Measurements from ENCODE around the gene CCDC27.
"Not testable (repeated sequence)": the region's sequence is repeated elsewhere in the genome, so short reads cannot be mapped to it uniquely, and the experiment has no call there.

The CCDC27 gene

DNA sequence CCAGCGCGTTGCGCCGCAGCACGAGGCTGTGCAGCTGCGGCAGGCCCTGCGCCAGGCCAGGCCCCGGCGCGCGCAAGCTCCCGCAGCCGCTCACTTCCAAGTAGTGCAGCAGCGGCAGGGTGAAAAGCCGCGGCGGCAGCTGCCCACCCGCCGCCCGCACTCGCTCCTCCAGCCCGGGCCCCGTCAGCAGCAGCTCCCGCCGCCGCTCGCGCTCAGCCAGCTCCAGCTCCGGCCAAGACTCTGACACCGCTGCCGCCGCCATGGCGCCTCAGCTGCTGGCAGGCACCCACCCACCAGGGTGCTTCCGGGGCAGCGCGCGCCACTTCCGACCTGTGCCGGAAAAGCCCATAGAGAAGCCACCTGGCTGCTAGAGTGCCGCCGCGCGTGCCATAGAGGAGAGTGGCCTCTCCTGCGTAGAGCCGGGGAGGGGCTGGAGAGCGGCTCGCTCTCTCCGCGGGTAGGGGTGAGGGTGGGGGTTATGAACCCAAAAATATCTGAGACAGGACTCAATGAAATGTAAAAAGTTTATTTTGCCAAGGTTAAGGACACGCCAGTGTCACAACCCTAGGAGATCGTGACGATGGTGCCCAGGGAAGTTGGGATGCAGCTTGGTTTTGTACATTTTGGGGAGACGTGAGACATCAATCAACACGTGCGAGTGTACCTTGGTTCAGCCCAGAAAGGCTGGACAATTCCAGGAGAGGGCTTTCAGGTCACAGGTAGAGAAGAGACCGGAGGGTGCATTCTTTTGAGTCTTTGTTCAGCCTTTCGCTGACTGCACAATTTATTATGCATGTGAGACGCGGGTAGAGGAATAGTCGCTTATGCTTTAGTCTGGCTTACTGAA, 44.2 kb downstream of the CCDC27 start, which contains the start of gene LRRC47:
LRRC47 (minus strand) TSS at position 284 of the 847 bp plus-strand sequence; CDS start at position 262, 22 bp downstream.
- peak; percentile 36 for DNase-seq

DNA sequence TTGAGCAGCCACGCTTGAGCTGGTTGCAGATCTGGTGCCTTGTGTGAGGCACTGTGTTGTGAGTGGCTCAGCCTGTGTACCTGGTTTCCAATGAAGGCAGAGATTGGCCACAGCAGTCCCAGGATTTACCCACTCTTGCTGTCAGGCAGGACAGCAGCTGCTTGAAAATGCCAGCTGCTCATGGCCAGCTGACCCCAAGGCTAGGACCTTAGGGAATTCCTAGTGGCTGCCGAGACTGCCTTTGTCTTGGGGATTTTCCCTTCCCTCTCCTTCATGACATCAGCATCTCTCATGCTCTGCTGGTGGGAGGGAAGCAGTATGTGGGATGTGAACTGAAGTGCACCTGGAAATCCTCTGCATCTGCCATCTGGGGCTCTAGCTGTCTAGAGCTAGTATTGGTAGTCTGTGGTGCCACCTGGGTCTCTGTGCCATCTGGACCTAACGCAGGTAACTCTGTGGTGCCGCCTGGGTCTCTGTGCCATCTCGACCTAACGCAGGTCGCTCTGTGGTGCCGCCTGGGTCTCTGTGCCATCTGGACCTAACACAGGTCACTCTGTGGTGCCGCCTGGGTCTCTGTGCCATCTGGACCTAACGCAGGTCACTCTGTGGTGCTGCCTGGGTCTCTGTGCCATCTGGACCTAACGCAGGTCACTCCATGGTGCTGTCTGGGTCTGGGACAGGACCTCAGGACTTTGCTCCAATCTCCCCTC, 47.9 kb downstream of the CCDC27 start:
- no peak for DNase-seq

DNA sequence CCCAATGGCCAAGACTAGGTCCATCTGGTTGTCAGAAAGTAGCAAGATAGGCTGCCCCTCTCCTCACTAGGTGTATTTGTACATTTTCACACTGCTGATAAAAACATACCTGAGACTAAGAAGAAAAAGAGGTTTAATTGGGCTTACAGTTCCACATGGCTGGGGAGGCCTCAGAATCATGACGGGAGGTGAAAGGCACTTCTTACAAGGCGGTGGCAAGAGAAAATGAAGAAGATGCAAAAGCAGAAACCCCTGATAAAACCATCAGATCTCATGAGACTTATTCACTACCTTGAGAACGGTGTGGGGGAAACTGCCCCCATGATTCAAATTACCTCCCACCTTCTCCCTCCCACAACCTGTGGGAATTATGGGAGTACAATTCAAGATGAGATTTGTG, 48.5 kb downstream of the CCDC27 start:
- not testable (repeated sequence) for DNase-seq

DNA sequence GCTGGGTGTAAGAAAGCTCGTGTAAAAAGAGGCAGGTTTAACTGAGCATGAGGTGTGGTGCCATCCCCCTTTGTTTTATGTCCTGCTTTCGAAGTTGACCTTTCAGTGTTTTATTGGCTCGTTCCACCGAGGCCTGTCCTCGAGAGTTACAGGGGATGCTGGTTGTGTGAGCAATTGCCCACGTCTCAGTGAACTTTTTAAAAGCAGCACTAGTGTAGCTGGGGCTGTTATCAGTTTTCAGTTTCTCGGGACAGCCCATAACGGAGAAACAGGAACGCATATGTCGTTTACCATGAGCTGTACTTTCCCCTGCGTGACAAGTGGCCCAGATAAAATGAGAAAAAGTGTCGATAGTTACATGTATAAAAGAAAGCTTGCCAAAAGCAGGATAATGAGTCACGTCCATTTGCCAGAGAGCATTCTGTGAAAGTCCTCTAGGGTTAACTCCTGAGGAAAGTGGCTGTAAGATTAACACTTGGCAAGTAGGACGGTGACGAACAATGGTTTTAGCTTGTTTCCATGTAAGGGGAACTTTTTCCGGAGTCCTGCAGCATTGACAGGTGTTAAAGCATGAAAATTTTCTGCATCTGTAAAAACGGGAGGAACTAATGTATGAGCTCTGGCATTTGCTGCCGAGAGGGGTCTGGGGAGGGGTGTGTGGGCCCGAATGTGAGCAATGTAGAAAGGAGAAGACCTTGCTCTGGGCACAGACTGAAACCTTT, 51.8 kb downstream of the CCDC27 start:
- DNase-seq = no peak

DNA sequence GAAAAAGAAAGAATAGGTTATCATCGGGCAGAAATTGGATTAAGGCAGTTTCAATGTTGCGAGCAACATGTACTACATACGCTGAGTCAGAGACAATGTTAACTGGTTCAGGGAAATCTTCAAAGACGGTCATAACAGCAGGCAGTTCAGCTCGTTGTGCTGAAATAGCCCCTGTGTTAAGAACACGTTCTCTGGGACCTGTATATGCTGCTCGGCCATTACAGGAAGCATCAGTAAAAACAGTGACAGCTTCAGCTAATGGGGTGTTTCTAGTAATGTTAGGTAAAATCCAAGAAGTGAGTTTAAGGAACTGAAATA, 52.3 kb downstream of the CCDC27 start:
- not testable (repeated sequence) for DNase-seq

DNA sequence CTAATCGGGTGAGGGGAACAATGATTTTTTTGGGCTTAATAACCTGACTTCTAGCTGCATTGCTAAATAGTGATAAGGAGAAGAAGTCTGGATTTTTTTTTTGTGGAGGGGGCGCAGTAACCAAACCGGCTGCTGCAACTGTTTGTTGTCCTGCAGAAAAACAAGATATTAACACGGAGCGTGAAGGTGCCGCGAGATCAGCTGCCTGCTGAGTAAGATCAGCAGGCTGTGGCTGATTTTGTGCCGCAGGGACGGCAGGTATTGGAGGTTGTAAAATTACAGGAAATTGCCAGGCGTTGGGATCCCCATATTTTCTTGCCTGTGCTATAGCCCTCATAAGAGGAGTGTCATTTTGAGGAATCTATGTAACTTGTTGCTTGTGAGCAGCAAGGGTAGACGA, 52.8 kb downstream of the CCDC27 start:
- no peak for DNase-seq

DNA sequence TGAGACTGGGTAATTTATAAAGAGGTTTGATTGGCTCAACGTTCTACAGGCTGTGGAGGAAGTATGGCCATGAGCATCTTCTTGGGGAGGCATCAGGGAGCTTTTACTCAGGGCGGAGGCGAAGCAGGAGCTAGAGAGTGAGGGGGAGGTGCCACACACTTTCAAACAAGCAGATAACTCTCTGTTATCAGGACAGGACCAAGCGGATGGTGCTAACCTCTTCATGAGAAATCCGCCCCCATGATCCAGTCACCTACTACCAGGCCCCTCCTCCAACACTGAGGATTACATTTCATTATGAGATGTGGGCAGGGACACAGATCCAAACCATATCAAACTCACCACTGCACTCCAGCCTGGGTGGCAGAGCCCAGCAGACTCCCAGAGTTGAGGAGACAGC, 55.5 kb downstream of the CCDC27 start:
- no peak for DNase-seq

DNA sequence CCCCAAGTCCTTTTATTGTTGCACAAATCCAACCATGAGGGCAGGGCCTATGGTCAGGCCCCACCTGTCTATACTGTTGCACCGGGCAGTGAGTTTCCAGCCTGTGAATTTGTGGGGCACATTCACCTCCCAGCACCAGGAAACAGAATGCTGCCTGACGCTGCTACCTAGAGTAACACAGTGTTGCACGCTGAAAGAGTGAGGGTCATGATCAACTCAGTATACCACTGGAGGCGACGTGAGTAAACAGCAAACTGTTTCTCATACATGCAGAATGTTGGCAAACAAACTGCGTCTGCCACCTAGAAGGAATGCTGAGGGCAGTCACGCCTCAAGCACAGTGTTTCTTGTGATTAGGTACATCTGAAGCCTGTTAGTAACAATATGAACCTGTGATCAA, 57.4 kb downstream of the CCDC27 start:
- DNase-seq = no peak

DNA sequence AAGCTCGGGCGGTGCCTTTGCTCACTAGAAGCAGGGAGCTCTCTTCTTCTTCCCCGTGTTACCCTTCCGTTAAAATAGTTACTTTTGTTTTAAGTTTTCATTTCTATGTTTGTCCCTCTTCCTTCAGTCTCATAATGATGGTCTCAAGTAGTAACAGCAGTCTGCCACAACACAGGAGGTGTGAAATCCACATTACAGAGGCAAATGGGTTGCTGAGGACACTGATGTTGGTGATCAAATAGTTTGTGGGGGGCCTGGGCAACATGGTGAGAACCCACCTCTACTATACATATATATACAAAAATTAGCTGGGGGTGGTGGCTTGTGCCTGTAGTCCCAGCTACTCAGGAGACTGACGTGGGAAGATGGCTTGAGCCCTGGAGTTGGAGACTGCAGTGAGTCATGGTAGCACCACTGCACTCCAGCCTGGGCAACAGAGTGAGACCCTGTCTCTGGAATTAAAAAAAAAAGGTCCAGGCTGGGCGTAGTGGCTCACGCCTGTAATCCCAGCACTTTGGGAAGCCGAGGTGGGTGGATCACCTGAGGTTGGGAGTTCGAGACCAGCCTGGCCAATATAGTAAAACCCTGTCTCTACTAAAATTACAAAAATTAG, 58.0 kb downstream of the CCDC27 start:
- DNase-seq = not testable (repeated sequence)

DNA sequence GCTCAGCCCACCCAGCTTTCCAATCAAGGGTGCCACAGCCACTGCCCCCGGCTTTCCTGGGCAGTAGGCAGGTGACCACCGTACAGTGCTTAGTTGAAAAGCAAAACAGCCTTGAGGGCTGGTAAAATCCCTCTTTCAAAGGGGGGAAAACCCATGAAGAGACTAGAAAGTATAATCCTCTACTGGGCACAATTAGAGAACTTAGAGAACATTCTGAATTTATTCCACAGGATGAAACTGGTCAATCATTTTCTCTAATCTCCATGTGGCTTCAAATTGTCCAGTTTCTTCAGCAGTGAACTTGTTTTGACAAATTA, 59.3 kb downstream of the CCDC27 start:
- DNase-seq = no peak

DNA sequence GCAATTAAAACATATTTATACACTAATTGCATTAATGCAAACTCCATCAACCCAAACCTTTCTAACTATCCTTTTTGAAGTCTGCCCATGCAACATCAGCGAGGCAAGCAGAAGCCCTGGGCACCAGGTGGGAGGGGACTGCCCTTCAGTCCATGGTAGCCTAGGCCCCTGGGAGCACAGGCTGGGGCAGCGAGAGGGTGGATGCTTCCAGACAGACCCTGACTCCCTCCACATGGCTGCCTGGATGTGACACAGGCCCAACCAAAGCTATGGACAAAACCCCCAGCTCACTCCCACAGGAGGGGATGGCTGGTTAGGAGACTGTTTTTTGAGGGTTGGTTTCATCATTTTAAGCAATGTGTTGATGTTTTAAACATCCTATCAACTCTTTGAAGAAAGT, 61.8 kb downstream of the CCDC27 start:
- DNase-seq = no peak

DNA sequence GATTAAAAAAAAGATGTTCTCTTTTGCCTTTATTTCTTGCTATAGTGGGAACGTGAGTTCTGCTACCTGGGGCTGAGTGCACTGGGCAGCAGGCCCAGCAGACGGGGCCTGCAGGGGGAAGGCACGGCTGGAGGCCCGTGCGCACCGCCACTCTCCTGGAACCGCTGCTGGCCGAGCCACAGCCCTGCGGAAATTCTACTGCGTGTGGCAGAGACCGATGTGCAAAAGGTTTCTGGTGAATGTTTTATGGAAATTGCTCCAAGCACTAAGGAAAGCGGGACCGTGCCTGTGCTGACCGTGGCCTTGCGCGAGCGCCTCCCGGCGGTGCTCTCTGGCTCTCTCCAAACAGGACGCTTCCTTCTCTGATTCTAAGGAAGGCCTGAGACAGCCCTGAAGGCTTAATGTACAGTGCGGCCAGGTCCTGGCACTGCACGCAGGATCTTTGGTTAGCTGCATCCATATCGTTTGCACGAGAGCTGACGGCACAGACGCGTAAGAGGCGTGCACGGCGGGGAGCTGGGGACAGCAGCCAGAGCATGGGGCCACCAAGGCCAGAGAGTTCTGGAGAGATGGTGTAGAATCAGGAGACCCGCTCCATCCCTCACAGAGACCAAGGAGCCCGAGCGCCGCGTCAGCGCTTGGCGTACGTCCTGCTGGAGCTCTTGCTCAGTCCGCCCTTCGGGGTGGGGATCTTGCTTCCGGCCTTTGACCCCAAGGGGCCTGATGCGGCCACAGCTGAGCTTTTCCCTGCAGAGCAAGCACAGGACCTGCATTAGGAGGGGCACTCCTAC, 62.7 kb downstream of the CCDC27 start:
- no peak for DNase-seq

DNA sequence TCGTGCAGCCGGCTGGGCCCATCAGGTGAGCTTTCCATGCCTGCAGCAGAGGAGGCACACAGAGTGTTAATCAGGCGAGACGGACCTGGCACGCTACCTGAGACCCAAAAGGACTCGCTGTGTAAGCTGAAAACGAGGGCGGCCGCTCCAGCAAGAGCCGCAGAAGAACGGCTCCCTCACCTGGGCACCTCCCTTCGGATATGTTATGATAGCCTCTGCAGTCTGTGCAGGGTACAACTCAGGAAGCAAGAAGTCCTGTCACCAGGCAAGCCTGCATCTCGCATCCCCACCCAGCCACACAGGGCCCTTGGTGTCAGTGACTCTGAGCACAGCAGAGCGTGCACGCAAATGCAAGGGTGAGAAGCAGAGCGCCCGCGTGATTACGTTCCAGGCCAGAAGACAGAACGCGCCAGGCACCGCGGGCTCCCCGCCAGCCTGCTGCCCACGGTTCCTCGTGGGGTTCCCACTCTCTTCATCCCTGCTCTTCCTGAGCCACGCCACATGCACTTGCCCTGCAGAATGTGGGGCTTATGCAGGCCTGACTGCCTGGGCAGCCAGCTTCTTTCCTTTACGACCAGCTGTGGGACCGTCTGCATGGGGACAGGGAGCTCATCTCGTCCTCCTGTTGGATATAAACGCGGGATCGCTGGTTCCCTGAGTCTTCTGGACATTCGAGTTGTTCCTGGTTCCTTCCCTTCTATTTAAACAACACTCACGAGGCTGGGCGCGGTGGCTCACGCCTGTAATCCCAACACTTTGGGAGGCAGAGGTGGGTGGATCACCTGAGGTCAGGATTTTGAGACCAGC, 64.3 kb downstream of the CCDC27 start:
- DNase-seq = no peak

DNA sequence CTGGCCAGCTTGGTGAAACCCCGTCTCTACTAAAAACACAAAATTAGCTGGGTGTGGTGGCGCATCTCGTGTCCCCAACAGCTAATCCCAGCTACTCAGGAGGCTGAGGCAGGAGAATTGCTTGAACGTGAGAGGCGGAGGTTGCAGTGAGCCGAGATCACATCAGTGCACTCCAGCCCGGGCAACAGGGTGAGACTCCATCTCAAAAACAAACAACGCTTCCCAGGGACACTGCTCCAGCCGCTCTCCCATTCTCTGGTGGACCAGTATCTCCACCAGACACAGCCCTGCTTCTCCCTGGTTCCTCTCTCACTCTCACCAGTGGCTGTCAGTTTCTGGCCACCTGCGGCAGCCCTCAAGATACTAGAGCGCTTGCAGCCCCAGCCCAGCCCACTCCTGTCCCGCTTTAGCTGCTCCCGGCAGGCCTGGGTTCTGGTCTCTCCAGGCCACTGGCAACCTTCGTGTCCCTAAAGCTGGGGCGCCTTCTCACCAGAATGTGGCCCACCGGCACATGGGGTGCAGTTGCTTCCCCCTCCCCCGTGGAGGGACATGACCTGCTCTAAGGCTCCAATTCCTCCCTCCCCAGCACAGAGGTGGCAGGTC, 65.0 kb downstream of the CCDC27 start:
- DNase-seq = no peak

DNA sequence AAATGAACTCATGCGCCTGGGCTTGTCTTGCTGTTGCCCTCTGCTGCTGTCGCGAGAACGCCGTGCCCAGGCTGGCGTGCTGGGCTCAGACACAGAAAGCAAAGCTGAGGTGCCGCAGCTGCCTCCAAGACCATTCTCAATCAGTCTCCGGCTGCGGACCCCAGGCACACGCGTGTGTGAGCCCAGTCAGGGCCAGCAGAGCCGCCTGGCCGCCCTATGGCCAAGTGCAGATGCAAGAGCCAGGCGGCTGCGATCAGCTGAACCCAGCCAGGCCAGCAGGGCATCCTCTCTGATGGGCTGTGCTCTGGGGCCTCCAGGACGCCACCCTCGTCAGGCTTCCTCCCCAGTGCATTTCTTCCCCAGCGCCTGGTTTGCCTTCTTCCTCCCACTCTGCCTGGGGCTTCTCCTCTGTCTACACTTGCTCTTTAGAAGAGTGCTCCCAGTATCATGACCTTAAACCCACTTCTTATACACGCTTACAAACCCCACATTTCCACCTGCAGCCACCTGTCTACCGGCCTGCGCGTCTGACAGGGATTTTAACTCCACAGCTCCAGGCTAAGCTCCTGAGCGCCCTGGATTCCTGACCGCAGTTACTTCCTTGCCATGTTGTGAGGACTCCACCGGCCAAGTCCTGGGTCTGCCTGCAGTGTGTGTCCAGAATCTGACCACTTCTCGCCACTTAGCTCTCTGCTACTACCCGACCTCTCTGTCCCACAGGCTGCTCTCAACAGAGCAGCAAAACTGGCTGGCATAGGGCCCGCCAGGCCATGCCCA, 65.8 kb downstream of the CCDC27 start:
- no peak for DNase-seq

DNA sequence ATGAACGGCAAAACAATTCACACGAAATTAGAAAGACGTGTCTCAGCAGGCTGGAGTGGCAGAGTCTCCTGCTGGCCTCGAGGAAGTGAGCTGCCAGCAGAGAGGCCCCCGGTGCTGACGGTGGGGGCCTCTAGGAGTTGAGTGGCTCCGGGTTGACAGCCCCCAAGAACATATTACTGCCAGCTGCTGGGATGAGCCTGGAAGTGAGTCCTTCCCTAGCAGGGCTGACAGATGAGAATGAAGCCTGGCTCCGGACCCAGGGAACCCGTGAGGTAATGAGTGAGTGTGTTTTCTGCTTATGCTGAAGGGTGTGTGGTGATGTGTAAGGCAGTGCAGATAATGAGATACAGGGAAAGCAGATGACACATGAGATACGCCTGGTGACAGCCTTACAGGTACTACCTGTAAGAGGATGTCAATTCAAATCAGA, 67.5 kb downstream of the CCDC27 start:
- no peak for DNase-seq

DNA sequence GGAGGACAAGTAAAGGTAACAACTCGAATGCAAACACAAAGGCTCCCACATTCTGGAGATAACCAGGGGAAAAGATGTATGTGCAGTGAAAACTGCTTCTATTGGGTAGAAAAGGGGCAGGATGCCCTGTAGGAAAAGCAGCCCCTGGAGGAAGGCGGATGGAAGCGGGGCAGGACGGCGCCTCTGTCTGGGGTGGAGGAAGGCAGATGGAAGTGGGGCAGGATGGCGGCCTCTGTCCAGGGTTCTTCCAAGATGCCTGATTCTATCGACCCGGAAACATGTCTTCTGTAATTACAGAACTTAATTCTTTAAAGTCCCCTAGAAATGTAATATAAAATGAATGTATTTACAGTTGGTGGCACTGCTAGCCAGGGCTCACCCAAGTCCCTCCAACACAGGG, 68.1 kb downstream of the CCDC27 start:
- no peak for DNase-seq

DNA sequence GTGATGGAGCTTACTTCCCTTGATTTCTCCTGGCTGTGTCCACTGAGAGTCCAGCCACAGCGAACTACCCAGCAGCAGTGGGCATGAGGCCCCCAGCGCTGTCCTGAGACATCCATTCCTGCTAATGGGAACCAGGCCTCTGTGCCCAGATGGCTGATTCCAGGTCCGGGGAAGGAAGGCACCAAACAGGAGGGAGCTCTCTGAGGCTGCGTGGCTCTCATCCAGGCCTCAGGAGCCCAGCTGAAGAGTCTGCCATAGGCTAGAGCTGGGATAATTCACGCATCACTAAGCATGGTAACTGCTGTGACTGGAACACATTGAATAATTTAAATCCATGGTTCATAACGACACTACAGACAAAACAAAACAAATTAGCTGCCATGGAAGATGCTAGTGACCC, 68.8 kb downstream of the CCDC27 start:
- no peak for DNase-seq

All from NCI-H748 treated with DMSO at 0.1 percent for 48 hours (cell line).